HG03045 (cell line): ENCODE data around the gene RAD54L.
"Not testable (repeated sequence)": the region's sequence is repeated elsewhere in the genome, so short reads cannot be mapped to it uniquely, and the experiment has no call there.

Experiments
- ATAC-seq: cut with Tn5 transposase; IDR thresholded peaks from one replicate; pipeline ENCODE4 v1.9.1; 2021; ENCODE audit warnings: mild to moderate bottlenecking, moderate library complexity; ENCODE audit not compliant: unreplicated experiment

RAD54L gene

DNA sequence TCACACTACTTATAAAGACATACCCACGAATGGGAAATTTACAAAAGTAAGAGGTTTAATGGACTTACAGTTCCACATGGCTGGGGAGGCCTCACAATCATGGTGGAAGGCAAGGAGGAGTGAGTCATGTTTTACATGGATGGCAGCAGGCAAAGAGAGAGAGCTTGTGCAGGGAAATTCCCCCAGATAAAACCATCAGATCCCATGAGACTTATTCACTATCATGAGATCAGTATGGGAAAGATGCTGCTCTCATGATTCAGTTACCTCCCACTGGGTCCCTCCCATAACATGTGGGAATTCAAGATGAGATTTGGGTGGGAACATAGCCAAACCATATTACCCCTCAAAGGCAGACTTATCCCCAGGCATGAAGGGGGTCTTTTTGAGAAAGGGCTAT lies 8.7 kb upstream of the RAD54L start:
- ATAC-seq, result not testable (repeated sequence)

DNA sequence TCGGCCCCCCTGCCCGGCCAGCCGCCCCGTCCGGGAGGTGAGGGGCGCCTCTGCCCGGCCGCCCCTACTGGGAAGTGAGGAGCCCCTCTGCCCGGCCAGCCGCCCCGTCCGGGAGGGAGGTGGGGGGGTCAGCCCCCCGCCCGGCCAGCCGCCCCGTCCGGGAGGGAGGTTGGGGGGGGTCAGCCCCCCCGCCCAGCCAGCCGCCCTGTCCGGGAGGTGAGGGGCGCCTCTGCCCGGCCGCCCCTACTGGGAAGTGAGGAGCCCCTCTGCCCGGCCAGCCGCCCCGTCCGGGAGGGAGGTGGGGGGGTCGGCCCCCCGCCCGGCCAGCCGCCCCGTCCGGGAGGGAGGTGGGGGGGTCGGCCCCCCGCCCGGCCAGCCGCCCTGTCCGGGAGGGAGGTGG lies 5.8 kb upstream of the RAD54L start:
- ATAC-seq, result not testable (repeated sequence)

DNA sequence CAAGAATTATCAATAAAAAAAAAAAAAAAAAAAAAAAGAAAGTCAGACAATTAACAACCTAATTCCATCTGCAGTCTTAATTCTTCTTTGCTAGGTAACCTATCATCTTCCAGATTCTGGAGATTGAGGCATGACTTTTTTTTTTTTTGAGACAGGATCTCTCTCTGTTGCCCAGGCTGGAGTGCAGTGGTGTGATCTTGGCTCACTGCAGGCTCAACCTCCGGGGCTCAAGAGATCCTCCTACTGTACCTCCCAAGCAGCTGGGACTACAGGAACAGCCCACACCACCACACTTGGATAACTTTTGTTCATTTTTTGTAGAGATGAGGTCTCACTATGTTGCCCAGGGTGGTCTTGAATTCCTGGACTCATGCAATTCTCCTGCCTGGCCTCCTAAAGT lies 4.6 kb upstream of the RAD54L start:
- ATAC-seq, result no peak

DNA sequence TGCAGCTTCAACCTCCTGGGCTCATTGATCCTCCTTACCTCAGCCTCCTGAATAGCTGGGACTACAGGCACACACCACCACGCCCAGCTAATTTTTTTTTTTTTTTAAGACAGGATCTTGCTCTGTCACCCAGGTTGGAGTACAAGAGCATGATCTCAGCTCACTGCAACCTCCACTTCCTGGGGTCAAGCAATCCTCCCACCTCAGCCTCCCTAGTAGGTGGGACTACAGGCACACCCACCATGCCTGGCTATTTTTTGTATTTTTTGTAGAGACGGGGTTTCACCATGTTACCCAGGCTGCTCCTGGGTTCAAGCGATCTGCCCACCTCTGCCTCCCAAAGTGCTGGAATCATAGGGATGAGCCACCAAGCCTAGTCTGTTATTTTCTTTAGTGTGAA lies 3.7 kb upstream of the RAD54L start:
- not testable (repeated sequence) for ATAC-seq

DNA sequence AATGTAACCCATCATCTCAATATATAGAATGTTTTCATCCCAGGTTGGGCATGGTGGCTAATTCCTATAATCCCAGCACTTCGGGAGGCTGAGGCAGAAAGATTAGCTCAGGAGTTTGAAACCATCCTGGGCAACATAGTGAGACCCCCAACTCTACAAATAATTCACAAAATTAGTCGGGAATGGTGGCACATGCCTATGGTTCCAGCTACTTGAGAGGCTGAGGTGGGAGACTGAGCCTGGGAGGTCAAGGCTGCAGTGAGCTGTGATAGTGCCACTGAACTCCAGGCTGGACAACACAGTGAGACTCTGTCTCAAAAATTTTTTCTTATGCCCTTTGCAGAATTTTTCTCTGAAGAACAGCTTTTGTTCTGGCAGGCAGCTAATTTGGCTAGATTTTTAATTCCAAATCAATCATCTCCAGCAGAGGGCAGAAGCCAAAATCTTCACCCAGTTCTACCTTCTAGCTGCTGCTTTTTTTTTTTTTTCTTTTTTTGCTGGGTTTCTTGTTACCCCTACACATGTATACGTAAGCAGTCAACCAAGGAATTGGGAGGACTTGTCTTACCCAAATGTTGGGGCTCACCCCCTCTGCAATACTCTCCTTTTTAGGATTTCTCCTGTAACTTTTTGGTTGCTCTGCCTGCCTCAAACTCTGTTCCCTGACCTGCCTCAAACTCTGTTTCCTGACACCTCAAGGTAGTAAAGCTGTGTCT lies 2.7 kb upstream of the RAD54L start:
- no peak for ATAC-seq

DNA sequence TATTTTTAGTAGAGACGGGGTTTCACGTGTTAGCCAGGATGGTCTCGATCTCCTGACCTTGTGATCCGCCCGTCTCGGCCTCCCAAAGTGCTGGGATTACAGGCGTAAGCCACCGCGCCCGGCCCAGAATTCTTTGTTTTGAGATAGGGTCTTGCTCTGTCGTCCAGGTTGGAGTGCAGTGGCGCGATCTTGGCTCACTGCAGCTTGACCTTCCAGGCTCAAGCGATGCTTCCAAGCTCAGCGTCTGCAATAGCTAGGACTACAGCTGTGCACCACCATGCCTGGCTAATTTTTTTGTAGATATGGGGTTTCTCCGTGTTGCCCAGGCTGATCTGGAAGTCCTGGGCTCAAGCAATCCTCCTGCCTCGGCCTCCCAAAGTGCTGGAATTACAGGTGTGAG lies 1.4 kb upstream of the RAD54L start:
- ATAC-seq, result not testable (repeated sequence)

DNA sequence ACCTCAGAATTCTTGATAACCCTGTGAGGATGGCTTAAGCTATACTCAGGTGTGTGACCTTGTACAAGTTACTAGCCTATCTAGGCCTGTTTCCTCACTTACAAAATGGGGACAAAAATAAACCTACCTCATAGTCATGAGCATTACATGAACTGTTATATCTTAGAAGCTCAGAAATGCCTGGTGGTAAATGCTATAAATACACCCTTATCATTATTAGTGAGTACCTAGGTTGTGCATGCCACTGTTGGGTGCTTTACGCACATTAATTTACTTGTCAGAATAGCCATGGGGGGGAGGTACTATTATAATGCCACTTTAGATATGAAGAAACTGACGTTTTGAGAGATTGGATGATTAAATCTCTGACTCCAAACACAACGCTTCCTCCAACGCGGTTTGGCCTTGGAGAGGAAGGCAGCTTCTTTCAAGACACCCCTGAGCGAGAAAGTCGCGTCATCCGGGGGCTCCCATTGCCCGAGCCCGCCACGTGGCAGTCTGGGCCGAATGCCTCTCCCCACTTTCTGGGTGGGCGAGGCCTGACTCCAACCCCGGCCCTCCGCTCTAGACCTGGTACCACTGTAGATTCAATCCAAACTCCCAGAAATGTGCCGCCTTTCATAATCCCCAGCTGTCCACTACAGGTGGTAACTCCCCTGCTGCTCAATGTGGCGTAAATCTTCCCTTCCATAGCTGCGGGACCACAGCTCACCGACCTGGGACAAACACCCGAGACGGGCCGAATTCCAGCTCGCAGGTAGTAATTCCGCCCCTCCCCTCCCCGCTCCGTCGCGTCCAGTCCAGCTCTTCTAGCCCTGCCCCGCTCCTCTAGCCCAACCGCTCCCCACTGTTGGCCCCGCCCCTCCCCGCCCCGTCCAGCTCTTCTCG lies 771 bp upstream of the RAD54L start:
- ATAC-seq, result peak; percentile 49

DNA sequence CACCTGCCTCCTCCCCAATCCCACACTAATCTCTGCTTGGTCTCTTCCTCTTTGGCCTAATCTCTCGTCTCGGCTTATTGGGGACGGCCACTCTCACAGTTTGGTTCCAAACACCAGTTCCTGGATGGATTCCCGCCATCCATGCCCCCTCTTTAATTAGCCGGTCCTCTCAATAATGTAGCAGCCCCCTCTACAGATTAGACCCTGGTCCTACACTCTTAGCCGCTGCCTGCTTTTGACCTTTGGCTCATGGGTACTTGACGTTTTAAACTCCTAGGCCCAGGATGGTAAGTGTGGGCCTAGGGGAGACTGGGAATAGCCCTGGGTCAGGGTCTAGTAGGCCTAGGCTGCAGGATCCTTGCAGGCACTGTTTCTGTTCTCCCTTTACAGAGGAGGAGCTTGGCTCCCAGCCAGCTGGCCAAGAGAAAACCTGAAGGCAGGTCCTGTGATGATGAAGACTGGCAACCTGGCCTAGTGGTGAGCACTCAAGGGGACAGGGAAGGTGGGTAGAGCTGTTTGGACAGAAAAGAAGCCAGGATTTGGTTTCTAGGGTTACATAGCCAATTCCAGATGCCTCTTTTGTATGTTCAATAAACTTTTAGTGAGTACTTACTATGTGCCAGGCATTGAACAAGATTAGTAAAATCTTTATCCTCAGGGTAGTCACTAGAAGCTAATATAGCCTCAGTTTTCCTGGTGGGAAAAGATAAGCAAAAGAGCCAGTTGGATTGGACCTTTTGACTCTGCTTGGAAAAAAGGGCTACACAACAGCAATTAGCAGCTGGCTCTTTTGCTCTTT lies 758 bp downstream of the RAD54L start:
- no peak for ATAC-seq

DNA sequence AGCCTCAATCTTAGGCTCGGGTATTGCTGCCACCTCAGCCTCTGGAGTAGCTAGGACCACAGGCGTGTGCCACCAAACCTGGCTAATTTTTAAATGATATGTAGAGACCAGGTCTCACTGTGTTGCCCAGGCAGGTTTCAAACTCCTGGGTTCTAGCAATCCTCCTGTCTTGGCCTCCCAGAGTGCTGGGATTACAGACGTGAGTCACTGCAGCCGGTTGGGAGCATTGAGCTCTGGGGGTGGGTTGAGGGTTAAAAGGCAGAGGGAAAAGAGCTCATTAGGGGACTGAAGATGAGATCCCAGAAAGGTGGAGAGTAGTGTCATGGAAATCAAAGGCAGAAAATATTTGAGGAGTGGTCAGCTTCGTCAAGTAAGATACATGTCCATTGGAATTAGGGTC lies 7.1 kb downstream of the RAD54L start:
- no peak for ATAC-seq

DNA sequence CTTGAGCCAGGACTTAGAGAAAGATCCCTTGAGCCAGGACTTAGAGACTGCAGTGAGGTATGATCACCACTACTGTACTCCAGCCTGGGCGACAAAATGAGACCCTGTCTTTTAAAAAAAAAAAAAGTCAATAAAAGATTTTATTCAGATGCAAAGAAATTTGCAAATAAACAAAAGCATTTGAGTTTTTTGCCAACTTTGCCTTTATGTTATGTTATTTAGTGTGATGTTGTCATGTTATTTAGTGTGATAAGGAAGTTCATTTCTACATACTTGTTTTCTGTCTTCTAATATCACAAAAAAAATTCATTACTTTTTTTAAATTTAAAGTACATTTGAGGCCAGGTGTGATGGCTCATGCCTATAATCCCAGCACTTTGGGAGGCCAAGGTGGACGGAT lies 9.0 kb downstream of the RAD54L start:
- ATAC-seq, result no peak

DNA sequence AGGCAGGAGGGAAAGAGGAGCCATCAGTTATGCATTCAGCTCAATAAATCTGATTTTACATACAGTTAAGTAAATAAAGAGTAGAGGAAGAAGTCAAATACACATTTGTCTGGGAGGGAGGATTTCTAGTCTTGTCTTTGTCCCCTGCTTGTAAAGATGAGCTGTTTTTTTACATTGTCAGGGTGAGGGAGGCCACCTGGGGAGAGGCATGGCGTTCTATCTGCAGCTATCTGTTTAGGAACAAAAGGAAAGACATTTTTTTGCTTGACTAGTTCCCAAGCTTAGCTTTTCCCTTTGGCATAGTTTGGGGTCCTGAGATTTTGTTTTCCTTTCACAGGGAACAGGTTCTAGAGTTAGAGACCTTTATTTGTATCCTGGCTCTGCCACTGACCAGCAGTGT lies 14.9 kb downstream of the RAD54L start:
- ATAC-seq, result no peak

DNA sequence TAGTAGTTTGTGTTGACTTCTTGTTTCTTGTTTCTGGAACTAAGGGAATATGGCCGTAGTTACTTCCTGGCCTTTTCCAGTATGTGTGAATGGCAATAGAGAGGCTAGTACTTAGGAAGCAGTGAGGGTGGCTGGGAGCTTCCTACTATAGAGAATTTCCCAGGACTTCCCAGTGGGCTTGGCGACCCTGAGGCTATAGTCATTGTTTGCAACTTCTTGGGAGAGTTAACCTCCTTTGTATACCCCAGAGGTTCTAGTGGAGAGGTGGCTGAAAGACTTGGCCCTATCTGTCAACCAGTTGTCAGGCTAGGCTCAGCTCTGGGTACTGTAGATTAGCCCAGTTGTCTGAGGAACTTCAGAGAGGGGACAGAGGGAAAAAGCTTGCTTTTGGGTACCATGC lies 15.6 kb downstream of the RAD54L start:
- no peak for ATAC-seq

DNA sequence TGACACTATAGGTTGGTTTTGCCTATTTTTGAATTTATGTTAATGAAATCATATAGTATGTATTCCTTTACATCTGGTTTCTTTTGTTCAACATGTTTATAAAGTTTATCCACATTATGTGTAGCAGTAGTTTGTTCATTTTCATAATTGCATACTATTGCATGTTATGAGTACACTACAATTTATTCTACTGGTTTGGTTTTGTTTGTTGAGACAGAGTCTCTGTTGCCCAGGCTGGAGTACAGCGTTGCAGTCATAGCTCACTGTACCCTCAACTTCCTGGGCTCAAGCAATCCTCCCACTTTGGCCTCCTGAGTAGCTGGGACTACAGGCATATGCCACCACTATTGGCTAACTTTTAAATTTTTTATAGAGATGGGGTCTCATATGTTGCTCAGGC lies 21.0 kb downstream of the RAD54L start:
- no peak for ATAC-seq

DNA sequence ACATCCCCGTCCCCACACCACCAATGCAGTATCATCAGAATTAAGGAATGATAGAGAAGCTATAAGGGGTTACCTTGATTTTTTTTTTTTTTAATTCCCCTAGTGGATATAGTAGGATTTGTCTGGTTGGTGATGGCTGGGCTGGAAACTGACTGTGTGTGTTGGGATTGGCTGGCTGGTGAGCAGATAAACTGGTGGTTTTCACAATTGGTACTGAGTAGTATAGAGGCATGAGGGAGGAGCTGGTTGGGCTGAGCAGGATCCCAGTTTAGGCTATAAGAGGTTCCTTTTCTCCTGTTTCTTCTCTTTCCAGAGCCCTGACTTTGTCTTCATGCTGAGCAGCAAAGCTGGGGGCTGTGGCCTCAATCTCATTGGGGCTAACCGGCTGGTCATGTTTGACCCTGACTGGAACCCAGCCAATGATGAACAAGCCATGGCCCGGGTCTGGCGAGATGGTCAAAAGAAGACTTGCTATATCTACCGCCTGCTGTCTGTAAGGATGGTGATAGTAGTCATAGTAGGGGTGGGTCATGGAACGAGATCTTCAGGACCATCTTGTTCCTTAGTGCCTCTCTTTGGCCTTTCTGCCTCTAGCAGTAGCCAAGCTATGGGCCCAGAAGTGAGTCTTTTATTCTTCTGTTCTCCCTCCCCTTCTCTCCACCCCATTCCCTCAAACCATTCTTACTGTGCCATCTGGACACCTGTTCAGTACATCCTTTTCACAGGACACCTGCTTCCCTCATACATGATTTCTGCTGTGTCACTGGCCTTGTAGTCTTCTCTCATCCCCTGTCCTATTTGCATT lies 26.9 kb downstream of the RAD54L start:
- no peak for ATAC-seq

DNA sequence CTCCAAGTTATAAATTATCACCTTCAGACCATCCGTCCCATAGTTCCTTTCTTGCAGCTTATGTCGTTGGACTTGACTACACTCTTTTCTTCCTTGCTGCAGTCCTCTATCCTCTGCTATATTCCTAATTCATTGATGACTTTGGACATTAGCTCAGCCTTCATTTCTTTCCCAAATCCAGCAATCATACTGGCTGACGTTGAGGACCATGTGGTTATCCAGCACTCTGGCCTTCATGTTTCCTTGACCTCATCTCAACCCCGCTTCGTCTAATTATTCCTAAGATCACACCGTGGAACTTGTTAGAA lies 27.4 kb downstream of the RAD54L start:
- ATAC-seq, result no peak

DNA sequence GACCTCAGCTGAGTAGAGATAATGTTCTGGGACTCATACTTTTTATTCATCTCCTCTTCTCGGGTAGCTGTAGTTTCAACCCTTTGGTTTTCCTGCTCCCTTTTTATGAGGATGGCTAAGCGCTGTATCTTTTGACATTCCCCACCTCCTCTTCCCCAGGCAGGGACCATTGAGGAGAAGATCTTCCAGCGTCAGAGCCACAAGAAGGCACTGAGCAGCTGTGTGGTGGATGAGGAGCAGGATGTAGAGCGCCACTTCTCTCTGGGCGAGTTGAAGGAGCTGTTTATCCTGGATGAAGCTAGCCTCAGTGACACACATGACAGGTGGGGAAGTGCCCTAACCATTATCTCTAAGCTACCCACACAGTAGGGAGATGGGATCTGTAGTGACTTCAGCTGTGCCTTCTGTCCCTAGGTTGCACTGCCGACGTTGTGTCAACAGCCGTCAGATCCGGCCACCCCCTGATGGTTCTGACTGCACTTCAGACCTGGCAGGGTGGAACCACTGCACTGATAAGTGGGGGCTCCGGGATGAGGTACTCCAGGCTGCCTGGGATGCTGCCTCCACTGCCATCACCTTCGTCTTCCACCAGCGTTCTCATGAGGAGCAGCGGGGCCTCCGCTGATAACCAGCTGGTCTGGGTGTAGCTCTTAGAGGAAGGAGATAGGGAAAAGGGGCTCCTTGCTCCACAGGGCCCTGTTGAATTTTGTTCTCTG lies 30.3 kb downstream of the RAD54L start:
- no peak for ATAC-seq

DNA sequence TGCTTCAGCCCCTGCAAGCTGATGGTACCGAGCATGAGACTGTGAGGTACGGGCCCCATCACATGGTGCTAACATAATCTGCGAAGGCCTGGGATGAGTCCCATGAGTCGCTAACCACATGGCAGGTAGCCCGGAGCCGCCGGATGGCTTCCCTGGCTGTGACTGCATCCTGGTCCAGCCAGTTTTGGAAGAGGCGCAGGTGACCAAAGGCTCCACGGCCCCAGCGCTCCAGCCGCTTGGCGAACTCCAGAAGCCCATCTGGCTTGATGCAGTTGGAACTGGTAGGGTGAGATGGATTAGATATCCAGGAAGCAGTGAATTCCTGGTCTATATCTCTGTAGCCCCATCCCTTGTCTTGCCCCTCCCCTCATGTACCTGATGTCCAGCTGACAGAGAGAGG lies 31.2 kb downstream of the RAD54L start:
- ATAC-seq, result no peak

DNA sequence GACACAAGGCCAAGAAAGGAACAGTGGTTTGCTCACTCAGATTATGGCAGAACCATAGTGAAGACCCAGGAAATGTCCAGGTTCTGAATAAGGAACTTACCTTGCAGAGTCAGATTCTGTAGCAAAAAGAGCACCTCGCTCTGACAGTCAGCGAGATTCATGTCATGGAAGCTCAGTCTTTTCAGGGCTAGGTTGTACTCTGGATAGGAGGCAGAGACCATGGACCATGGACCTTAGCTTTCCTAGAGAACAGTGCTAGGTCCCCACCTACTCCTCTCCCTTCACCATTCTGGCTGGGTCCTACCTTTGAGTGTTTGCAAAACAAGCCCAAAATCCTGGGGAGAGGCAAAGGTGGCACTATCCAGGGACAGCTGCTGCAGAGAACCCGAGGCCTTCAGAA lies 32.5 kb downstream of the RAD54L start:
- ATAC-seq, result no peak

DNA sequence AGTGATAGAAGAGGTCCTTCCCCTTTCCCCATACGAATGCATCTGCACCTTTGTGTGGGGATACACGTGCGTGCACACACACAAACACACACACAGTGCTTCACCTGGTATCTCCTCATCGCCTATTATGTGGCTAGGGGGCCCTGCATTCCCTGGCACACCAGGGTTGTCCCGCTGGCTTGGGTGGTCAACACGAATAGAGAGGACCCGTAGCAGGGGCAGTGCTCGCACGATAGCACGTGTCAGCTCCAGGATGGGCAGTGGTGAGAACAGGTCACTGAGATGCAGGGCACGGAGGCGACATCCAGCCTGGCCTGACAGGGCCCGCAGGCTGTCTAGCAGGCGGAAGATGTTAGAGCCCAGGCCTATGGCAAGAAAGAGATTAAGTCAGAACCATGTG lies 33.5 kb downstream of the RAD54L start:
- ATAC-seq, result no peak

DNA sequence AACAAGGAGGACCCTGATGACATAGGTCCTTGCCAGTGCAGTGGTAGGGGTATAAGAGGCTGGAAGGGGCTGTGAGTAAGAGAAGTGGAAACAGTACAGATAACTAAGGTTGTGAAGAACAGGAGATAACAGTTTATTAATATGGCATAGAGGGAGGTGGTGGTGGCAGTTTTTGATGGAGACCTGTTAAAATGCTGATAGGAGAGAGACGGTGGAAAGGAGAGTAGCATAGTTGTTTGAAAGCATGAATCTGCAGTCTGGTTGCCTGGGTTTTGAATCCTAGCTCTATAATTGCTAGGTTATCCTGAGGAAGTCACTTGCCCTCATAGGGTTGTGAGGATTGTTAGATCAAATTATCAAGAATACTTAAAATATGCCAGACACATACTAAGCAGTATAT lies 36.5 kb downstream of the RAD54L start:
- no peak for ATAC-seq
